A549 (cell line): Measurements from ENCODE around the gene PTPRN2. TPM values are rescaled to one million over a fixed set of nuclear protein-coding genes. Genes with fewer than 3 reads are reported as not detected.

ENCODE experiments used
- ATAC-seq, 2 experiments: fragments of 200-7000 bp in 1 of 2; fragments of >200 bp in 1 of 2; cut with Nextera tagmentation in 1 of 2; cut with Tn5 transposase in 1 of 2; 3 replicates each; pipeline versions ENCODE4 v1.8.0 to v1.9.1; 2018 to 2020; ENCODE audit warnings: mild to moderate bottlenecking in 1 of 2, moderate library complexity in 1 of 2
- CTCF ChIA-PET: fragments of 300-600 bp; sonication (Branson Sonifier 250); formaldehyde crosslinking; extraction: SDS; loops from one replicate; lab custom pipeline; 2021; ENCODE audit warnings: antibody characterized with exemption, inconsistent platforms; lab: Yijun Ruan, JAX
- POLR2A ChIA-PET: fragments of 350-600 bp; formaldehyde crosslinking; extraction: SDS; loops from one replicate; lab custom pipeline; 2021; ENCODE audit warnings: antibody characterized with exemption, inconsistent platforms; lab: Yijun Ruan, JAX
- DNase-seq, 2 experiments: peaks; one replicate each; pipeline versions ENCODE4 v3.0.0 to v3.0.0-alpha.2; 2011 to 2016; ENCODE audit warnings: low read depth in 1 of 2, low spot score in 1 of 2
- FAIRE-seq: peaks from 2 replicates; lab custom pipeline; 2011; peaks lifted over from hg19 to GRCh38; lab: Jason Lieb, UNC
- H3K27ac ChIP-seq, 2 experiments: fragments of >200 bp; sonication (Bioruptor Twin); formaldehyde crosslinking; 3 replicates each; pipeline ENCODE4 v1.5.1; 2016 to 2017
- H3K4me1 ChIP-seq: fragments of >200 bp; sonication (Bioruptor Twin); formaldehyde crosslinking; 3 replicates; pipeline ENCODE4 v1.6.1; 2016
- H3K4me2 ChIP-seq: fragments of >200 bp; sonication (Bioruptor Twin); formaldehyde crosslinking; 3 replicates; pipeline ENCODE4 v1.6.1; 2016
- H3K4me3 ChIP-seq: fragments of >200 bp; sonication (Bioruptor Twin); formaldehyde crosslinking; 3 replicates; pipeline ENCODE4 v1.5.1; 2016
- H3K9me3 ChIP-seq: fragments of >200 bp; sonication (Bioruptor Twin); formaldehyde crosslinking; 3 replicates; pipeline ENCODE4 v1.6.1; 2016
- CBX2 ChIP-seq: fragments of 200-600 bp; sonication (generic); IDR thresholded peaks from 2 replicates; pipeline ENCODE4 v1.6.1; 2016; ENCODE audit warnings: low read depth, mild to moderate bottlenecking, borderline replicate concordance
- CBX8 ChIP-seq: fragments of 200-600 bp; sonication (generic); IDR thresholded peaks from 2 replicates; pipeline ENCODE4 v1.6.1; 2016
- EP300 ChIP-seq, 2 experiments: fragments of >200 bp; sonication (Bioruptor Twin); formaldehyde crosslinking; IDR thresholded peaks; 2 replicates in 1 of 2; 3 replicates in 1 of 2; pipeline ENCODE4 v1.6.1; 2016 to 2017
- ESRRA ChIP-seq: fragments of 150-350 bp; IDR thresholded peaks from 2 replicates; pipeline ENCODE4 v1.6.1; 2014; ENCODE audit warnings: mild to moderate bottlenecking, low read length, borderline replicate concordance
- FOSL2 ChIP-seq, 2 experiments: fragments of 450-650 bp in 1 of 2; fragments of >200 bp in 1 of 2; sonication (Bioruptor Twin) in 1 of 2; formaldehyde crosslinking; IDR thresholded peaks; 2 replicates each; pipeline versions ENCODE4 v1.5.0 to v1.6.1; 2016 to 2020; ENCODE audit warnings: mild to moderate bottlenecking in 1 of 2, moderate library complexity in 1 of 2
- HOXB13 ChIP-seq: fragments of 250-450 bp; sonication (Bioruptor Pico); IDR thresholded peaks from 2 replicates; pipeline ENCODE4 v1.5.0; 2020; ENCODE audit warnings: low read depth, mild to moderate bottlenecking, moderate library complexity
- HOXB5 ChIP-seq: fragments of 250-450 bp; sonication (Bioruptor Pico); IDR thresholded peaks from 2 replicates; pipeline ENCODE4 v1.5.0; 2020; ENCODE audit warnings: mild to moderate bottlenecking, moderate library complexity
- KDM5A ChIP-seq: fragments of 200-600 bp; sonication (generic); IDR thresholded peaks from 2 replicates; pipeline ENCODE4 v1.6.1; 2016; ENCODE audit warnings: antibody characterized with exemption, mild to moderate bottlenecking
- MAFK ChIP-seq: fragments of 450-650 bp; IDR thresholded peaks from 2 replicates; pipeline ENCODE4 v1.6.1; 2014; ENCODE audit not compliant: partially characterized antibody
- PHF8 ChIP-seq: fragments of 200-600 bp; sonication (generic); IDR thresholded peaks from 2 replicates; pipeline ENCODE4 v1.6.1; 2016; ENCODE audit warnings: low read depth, mild to moderate bottlenecking, antibody characterized with exemption, moderate library complexity, borderline replicate concordance
- POLR2A ChIP-seq: IDR thresholded peaks from 2 replicates; pipeline ENCODE4 v1.6.1; 2012; ENCODE audit warnings: mild to moderate bottlenecking, low read length
- RARB ChIP-seq: fragments of 250-450 bp; sonication (Bioruptor Pico); IDR thresholded peaks from 2 replicates; pipeline ENCODE4 v1.8.0; 2021; ENCODE audit warnings: mild to moderate bottlenecking, moderate library complexity
- RNF2 ChIP-seq: fragments of 200-600 bp; sonication (generic); IDR thresholded peaks from 2 replicates; pipeline ENCODE4 v1.6.1; 2016; ENCODE audit warnings: low read depth, mild to moderate bottlenecking, antibody characterized with exemption, moderate library complexity, borderline replicate concordance
- TFCP2L1 ChIP-seq: fragments of 250-450 bp; sonication (Bioruptor Pico); IDR thresholded peaks from 2 replicates; pipeline ENCODE4 v1.5.0; 2021; ENCODE audit warnings: mild to moderate bottlenecking
- ZC3H11A ChIP-seq: fragments of 450-650 bp; IDR thresholded peaks from 2 replicates; pipeline ENCODE4 v1.6.1; 2014; ENCODE audit warnings: antibody characterized with exemption, mild to moderate bottlenecking
- WGBS: methylation state at CpG from one replicate; pipeline ENCODE4 v1.1.6; 2017; ENCODE audit errors: missing lambda C conversion rate; 5-methylcytosine and 5-hydroxymethylcytosine counted together
- polyA plus RNA-seq, 4 experiments: library from polyadenylated mRNA; depleted of rRNA in 3 of 4; stranded (reverse); fragments of >200 nt; fragmentation: RNase III in 1 of 4; extraction: RNeasy Plus Mini Kit Qiagen cat#74134 plus additional on column Dnase treatment in 1 of 4; gene quantifications; 2 replicates in 3 of 4; 3 replicates in 1 of 4; pipeline ENCODE4 v1.2.3, GENCODE V29; 2011 to 2017
- TF ChIP-seq, protein P1 (sequence below): fragments of 150-350 bp; IDR thresholded peaks from 2 replicates; pipeline ENCODE4 v1.6.1; 2014; ENCODE audit warnings: low read depth, mild to moderate bottlenecking, low read length
- TF ChIP-seq, protein P2 (sequence below): fragments of 250-450 bp; sonication (Bioruptor Pico); IDR thresholded peaks from 2 replicates; pipeline ENCODE4 v1.5.0; 2020; ENCODE audit warnings: low read depth, mild to moderate bottlenecking, moderate library complexity
- TF ChIP-seq, protein P3 (sequence below): fragments of 450-650 bp; IDR thresholded peaks from 2 replicates; pipeline ENCODE4 v1.6.1; 2014; ENCODE audit warnings: antibody characterized with exemption
- TF ChIP-seq, protein P4 (sequence below): fragments of >200 bp; sonication (Bioruptor Twin); formaldehyde crosslinking; IDR thresholded peaks from 3 replicates; pipeline ENCODE4 v1.5.1; 2016
- TF ChIP-seq, protein P5 (sequence below): fragments of >200 bp; sonication (Bioruptor Twin); formaldehyde crosslinking; IDR thresholded peaks from 3 replicates; pipeline ENCODE4 v1.6.1; 2016
- TF ChIP-seq, protein P6 (sequence below): IDR thresholded peaks from 2 replicates; pipeline ENCODE4 v1.6.1; 2012

The PTPRN2 gene
- polyA plus RNA-seq, 2 of the 4 experiments (the other 2 are of a cell fraction) = 0.41 to 1.2 TPM

DNA sequence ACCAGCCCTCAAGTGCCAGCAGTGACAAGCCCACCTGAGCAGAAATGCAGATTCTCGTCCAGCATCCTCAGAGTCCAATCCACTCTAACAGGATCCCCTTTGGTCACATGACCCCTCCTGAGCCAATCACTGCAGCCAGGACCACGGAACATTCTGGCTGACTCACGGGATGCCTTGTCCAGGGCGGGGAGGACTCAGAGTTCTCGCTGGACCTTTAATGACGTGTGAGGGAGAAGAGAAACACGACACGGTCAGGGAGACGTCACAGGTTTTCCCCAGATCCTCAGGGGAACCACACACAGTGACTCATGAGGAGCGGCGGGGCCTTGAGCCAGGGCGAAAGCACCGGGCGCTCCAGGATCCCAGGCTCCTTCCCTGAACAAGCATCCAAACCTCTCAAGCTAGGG, 155.7 kb downstream of the PTPRN2 start (continued):
- TF ChIP-seq, protein P1, sequence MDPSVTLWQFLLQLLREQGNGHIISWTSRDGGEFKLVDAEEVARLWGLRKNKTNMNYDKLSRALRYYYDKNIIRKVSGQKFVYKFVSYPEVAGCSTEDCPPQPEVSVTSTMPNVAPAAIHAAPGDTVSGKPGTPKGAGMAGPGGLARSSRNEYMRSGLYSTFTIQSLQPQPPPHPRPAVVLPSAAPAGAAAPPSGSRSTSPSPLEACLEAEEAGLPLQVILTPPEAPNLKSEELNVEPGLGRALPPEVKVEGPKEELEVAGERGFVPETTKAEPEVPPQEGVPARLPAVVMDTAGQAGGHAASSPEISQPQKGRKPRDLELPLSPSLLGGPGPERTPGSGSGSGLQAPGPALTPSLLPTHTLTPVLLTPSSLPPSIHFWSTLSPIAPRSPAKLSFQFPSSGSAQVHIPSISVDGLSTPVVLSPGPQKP = no peak
- TF ChIP-seq RARB (CRISPR knock-in tag) (no peak), ZC3H11A (no peak), KDM5A (no peak), ESRRA (no peak), CBX8 (no peak), HOXB13 (no peak), TFCP2L1 (CRISPR knock-in tag) (no peak), PHF8 (no peak), CBX2 (no peak), EP300 (IDR thresholded peaks at IDR 0.05) (peak in 1 of 2 experiments; percentile 53; a peak in 1 of 5 replicates), HOXB5 (no peak), FOSL2 (IDR thresholded peaks at IDR 0.05) (peak; percentile 61; the same call in 1 of the 2 replicates), FOSL2 (CRISPR knock-in tag; IDR thresholded peaks at IDR 0.05) (peak; percentile 94), MAFK (peak; percentile 77)
- TF ChIP-seq, protein P2, sequence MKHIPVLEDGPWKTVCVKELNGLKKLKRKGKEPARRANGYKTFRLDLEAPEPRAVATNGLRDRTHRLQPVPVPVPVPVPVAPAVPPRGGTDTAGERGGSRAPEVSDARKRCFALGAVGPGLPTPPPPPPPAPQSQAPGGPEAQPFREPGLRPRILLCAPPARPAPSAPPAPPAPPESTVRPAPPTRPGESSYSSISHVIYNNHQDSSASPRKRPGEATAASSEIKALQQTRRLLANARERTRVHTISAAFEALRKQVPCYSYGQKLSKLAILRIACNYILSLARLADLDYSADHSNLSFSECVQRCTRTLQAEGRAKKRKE = no peak
- TF ChIP-seq, protein P3, sequence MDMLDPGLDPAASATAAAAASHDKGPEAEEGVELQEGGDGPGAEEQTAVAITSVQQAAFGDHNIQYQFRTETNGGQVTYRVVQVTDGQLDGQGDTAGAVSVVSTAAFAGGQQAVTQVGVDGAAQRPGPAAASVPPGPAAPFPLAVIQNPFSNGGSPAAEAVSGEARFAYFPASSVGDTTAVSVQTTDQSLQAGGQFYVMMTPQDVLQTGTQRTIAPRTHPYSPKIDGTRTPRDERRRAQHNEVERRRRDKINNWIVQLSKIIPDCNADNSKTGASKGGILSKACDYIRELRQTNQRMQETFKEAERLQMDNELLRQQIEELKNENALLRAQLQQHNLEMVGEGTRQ = peak; percentile 96
- TF ChIP-seq, protein P4, sequence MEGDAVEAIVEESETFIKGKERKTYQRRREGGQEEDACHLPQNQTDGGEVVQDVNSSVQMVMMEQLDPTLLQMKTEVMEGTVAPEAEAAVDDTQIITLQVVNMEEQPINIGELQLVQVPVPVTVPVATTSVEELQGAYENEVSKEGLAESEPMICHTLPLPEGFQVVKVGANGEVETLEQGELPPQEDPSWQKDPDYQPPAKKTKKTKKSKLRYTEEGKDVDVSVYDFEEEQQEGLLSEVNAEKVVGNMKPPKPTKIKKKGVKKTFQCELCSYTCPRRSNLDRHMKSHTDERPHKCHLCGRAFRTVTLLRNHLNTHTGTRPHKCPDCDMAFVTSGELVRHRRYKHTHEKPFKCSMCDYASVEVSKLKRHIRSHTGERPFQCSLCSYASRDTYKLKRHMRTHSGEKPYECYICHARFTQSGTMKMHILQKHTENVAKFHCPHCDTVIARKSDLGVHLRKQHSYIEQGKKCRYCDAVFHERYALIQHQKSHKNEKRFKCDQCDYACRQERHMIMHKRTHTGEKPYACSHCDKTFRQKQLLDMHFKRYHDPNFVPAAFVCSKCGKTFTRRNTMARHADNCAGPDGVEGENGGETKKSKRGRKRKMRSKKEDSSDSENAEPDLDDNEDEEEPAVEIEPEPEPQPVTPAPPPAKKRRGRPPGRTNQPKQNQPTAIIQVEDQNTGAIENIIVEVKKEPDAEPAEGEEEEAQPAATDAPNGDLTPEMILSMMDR = no peak
- TF ChIP-seq, protein P5, sequence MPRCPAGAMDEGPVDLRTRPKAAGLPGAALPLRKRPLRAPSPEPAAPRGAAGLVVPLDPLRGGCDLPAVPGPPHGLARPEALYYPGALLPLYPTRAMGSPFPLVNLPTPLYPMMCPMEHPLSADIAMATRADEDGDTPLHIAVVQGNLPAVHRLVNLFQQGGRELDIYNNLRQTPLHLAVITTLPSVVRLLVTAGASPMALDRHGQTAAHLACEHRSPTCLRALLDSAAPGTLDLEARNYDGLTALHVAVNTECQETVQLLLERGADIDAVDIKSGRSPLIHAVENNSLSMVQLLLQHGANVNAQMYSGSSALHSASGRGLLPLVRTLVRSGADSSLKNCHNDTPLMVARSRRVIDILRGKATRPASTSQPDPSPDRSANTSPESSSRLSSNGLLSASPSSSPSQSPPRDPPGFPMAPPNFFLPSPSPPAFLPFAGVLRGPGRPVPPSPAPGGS = no peak
- TF ChIP-seq, protein P6, sequence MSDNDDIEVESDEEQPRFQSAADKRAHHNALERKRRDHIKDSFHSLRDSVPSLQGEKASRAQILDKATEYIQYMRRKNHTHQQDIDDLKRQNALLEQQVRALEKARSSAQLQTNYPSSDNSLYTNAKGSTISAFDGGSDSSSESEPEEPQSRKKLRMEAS = peak; percentile 71

DNA sequence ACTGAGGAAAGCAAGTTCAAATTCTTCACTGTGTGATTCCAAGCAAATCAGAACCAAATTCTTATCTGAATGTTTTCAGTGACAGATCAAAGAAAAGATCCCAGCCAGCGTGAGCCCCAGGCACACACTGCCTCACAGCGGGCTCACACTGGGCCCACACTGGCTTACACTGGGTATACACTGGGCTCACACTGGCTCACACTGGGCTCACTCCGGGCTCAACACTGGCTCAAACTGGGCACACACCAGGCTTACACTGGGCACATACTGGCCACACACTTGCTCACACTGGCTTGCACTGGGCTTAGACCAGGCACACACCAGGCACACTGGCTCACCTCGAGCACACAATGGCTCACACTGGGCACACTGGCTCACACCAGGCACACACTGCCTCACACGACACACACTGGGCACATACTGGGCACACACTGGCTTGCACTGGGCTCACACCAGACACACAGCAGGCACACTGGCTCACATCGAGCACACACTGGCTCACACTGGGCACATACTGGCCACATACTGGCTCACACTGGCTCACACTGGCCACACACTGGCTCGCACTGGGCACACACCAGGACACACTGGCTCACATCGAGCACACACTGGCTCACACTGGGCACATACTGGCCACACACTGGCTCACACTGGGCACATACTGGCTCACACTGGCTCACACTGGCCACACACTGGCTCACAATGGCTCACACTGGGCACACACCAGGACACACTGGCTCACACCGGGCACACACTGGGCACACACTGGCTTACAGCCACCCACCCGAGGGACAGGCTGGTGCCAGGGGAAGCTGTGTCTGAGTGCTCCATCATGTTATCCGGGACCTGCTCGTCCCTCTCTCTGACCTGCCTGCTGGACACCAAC, 156.3 kb downstream of the PTPRN2 start:
- H3K4me1 ChIP-seq = peaks cover 29% of the 10 kb centered on the region
- peak overlapping the region; percentile 41 for H3K4me3 ChIP-seq
- CTCF ChIA-PET = no interaction called here
- TF ChIP-seq HOXB13 (peak; percentile 33; the same call in 1 of the 2 replicates), RNF2 (no peak), POLR2A (no peak), TFCP2L1 (CRISPR knock-in tag) (0 out of 2 replicates have a peak, but pooled peaks have one; percentile 29)
- peak; percentile 39 to 57 for ATAC-seq
- no peak for FAIRE-seq
- peaks cover 7% of the 10 kb centered on the region; the same call in 1 of the 3 replicates for H3K9me3 ChIP-seq
- peak overlapping the region; percentile 90 to 91 for H3K27ac ChIP-seq
- WGBS = 76% methylated on average over 7 of the region's 12 CpGs
- H3K4me2 ChIP-seq = peak overlapping the region; percentile 91
- DNase-seq = peak in 1 of 2 experiments; percentile 12
- POLR2A ChIA-PET = no interaction called here
